Fibroblast of lung (primary cell): ENCODE data around the gene SMARCAL1.

Source experiments
- CTCF ChIP-seq, 2 donors: IDR thresholded peaks in 1 of 2; conservative IDR thresholded peaks in 1 of 2; 1 replicate in 1 of 2; 2 replicates in 1 of 2; pipeline ENCODE4 v1.5.1; 2011 to 2012; ENCODE audit warnings: low read length in 2 of 2, control low read depth in 1 of 2, inconsistent platforms in 1 of 2, low read depth in 1 of 2, mild to moderate bottlenecking in 1 of 2
- EZH2 ChIP-seq: IDR thresholded peaks from 2 replicates; pipeline ENCODE4 v1.5.1; 2012; ENCODE audit warnings: low read length, control low read depth, mild to moderate bottlenecking; ENCODE audit errors: missing control alignments

DNA sequence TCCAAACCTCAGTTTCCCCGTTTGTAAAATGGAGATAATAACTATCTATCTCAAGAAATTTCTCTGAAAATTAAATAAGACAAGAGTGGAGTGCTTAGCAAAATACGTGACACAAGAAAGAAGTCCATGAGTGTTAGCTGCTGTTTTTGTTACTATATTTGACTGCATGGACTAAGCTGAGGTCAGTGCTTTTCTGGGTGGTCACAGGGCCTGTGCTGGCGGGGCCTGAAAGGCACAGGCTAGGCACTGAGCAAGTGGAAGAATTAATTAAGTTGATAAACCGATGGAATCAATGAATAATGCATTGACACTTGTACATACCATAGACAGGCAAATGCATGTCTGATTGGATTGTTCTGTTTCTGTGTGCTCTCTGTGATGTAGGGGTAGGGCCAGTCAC, 113.7 kb downstream of the SMARCAL1 start:
- TF ChIP-seq CTCF (conservative IDR thresholded peaks at IDR 0.05 in 1 of 2, IDR thresholded peaks at IDR 0.05 in 1 of 2; ENCODE audit: low read depth in 1 of 2, low read length in 2 of 2) (no peak), EZH2 (no peak)
